Measurements from ENCODE around the gene EXOC3L1. TPM values are rescaled to one million over a fixed set of nuclear protein-coding genes. Genes with fewer than 3 reads are reported as not detected.
A peak's percentile ranks its signal among the peaks of the same experiment; 100 is the strongest.

EXOC3L1 gene
- total RNA-seq, 4 donors from 2014 or later = 1.2 to 10.9 (median 4.7) TPM

- H3K4me1 ChIP-seq = peaks cover 7 to 42% (median 13%) of the 10 kb centered on the region in 4 donors
- no peak for DNase-seq
- no peaks in the 10 kb centered on the region for H3K36me3 ChIP-seq
- H3K27me3 ChIP-seq = no peaks in the 10 kb centered on the region
- H3K9me3 ChIP-seq = no peaks in the 10 kb centered on the region
- no peak overlapping the region for H3K4me3 ChIP-seq
- TF ChIP-seq, protein P1, sequence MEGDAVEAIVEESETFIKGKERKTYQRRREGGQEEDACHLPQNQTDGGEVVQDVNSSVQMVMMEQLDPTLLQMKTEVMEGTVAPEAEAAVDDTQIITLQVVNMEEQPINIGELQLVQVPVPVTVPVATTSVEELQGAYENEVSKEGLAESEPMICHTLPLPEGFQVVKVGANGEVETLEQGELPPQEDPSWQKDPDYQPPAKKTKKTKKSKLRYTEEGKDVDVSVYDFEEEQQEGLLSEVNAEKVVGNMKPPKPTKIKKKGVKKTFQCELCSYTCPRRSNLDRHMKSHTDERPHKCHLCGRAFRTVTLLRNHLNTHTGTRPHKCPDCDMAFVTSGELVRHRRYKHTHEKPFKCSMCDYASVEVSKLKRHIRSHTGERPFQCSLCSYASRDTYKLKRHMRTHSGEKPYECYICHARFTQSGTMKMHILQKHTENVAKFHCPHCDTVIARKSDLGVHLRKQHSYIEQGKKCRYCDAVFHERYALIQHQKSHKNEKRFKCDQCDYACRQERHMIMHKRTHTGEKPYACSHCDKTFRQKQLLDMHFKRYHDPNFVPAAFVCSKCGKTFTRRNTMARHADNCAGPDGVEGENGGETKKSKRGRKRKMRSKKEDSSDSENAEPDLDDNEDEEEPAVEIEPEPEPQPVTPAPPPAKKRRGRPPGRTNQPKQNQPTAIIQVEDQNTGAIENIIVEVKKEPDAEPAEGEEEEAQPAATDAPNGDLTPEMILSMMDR (IDR thresholded peaks at IDR 0.05) = no peak
- TF ChIP-seq POLR2A (IDR thresholded peaks at IDR 0.05) = no peak
- H3K27ac ChIP-seq = peak overlapping the region in 2 of 4 donors; percentile 1 to 57
Measured at GRCh38 chr16:67157106-67157748, 32.7 kb downstream of the EXOC3L1 start.

GRCh38 chr16:67156143-67156844, 33.6 kb downstream of the EXOC3L1 start:
- H3K36me3 ChIP-seq = no peaks in the 10 kb centered on the region
- TF ChIP-seq POLR2A (IDR thresholded peaks at IDR 0.05) = no peak
- H3K9me3 ChIP-seq = no peaks in the 10 kb centered on the region
- peak in 2 of 3 donors; percentile 58 to 60 for DNase-seq
- no peak overlapping the region for H3K27ac ChIP-seq
- H3K27me3 ChIP-seq = no peaks in the 10 kb centered on the region
- H3K4me1 ChIP-seq = peaks cover 7 to 39% (median 13%) of the 10 kb centered on the region in 4 donors
- H3K4me3 ChIP-seq = no peak overlapping the region

DNA sequence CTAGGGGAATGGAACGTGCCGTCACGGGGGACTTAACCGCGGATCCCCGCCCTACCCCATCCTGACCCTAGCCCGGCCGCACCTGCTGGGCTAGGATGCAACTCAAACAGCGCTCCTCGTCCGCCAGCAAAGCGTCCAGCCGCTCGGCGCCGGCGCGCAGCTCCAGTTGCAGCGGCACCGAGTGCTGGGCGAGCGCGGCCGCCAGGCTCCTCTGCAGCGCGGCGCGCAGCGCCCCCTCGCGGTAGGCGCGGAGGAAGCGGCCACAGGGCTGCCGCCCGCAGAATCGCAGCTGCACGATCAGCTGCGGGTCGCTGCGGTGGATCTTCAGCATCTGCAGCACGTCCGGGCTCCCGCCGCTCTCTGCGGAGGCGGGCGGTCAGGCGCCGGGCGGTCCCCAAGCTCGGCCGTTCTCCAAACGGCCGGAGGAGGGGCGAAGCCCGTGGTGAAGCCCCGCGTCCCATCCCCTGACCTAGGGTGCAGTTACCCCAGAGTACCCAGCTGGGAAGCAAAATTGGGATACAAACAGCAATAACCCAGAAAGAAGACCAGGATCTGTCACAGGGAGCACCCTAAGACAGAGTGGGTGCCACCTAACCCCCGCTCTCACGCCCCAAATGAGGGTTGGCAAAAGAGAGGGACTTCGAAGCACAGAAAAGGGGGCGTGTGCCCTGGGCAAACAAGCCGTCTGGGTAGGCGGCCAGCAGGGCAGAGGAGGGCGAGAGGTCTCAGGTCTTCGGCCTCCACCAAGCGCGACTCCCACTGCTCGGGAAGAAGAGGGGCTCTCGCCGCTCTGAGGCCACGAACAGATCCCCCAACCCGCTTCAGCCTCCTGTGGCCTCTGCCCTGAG, 34.4 kb downstream of the EXOC3L1 start:
- no peaks in the 10 kb centered on the region for H3K9me3 ChIP-seq
- H3K27me3 ChIP-seq = no peaks in the 10 kb centered on the region
- peak overlapping the region in 3 of 4 donors; percentile 15 to 46 (median 29) for H3K4me3 ChIP-seq
- H3K4me1 ChIP-seq = peaks cover 7 to 43% (median 16%) of the 10 kb centered on the region in 4 donors
- no peak overlapping the region for H3K27ac ChIP-seq
- peak; percentile 55 to 88 (median 85) for DNase-seq
- H3K36me3 ChIP-seq = no peaks in the 10 kb centered on the region
- TF ChIP-seq, protein P1 (IDR thresholded peaks at IDR 0.05) = peak; percentile 96 to 99 (median 98)
- no peak for TF ChIP-seq POLR2A (IDR thresholded peaks at IDR 0.05)

DNA sequence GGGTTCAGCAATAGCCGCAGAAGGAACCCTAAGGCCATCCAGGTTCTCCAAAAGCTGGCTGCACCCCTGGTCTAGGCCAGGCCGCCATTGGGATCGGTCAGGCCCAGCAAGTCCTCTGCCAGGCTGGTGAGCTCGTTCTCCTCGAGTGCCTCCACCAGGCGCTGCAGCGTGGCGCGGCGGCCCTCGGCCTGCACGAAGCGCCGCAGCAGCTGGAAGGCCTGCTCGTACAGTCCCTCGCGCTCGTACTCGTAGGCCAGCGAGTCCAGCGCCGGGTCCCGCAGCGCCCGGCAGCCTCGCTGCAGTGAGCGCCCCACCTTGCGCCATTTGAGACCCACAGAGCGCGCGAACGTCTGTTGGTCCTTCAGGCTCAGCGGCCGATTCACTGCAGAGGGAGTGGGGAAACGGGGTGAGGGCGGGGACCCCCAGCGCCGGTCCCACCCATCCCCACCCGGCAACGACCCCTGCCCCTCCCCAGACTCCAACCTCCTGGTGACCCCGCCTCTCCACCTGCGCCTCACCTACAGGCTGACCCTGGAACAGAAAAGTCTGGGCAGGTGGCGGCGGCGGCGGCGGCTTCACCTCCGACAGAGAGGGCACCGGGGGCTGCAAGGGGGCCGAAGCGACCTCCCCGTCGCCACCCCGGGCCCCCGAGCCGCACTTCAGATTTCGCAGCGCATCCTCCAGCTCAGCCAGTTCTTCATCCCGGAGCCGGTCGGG, 35.2 kb downstream of the EXOC3L1 start:
- Histone ChIP-seq H3K27me3 (no peaks in the 10 kb centered on the region), H3K27ac (no peak overlapping the region), H3K9me3 (no peaks in the 10 kb centered on the region), H3K4me1 (peaks cover 7 to 51% (median 16%) of the 10 kb centered on the region in 4 donors), H3K4me3 (peak overlapping the region in 3 of 4 donors; percentile 15 to 46 (median 29)), H3K36me3 (no peaks in the 10 kb centered on the region)
- TF ChIP-seq, protein P1 (IDR thresholded peaks at IDR 0.05) = no peak
- TF ChIP-seq POLR2A (IDR thresholded peaks at IDR 0.05) = no peak
- no peak for DNase-seq

DNA sequence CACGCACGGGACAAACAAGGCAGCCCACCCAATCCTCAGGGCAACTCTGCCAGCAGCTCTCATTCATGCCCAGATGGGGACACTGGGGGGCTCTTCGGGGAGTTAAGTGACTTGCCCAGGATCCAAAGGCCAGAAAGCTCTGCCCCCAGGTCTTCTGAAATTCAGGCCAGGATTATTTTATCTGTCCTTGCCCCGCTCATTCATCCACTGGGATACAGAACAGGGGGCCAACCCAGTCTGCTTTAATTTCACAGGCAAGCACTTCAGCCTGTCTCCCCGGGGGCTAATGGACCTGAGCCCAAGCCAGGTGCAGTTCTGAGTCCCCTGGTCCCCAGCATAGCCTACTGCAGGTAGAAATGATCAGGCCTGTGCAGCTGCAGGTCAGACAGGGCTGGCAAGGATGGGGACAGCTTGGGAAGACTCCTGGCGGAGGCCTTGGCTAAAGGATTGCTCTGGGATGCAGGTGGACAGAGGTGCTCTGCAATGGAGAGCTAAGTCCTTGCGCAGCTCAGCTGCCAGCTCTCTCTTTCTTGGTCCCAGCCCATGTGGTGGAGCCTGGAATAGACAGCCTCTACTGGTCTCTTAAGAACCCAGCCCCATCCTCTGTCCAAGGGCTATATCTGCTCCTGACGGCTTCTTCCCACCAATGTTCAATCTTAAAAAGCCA, 38.4 kb downstream of the EXOC3L1 start:
- DNase-seq = no peak
- Histone ChIP-seq H3K27me3 (no peaks in the 10 kb centered on the region), H3K36me3 (peaks cover 0 to 13% (median 0%) of the 10 kb centered on the region in 3 donors), H3K27ac (peak overlapping the region in 3 of 4 donors; percentile 71 to 87 (median 73)), H3K4me3 (peak overlapping the region in 1 of 4 donors; percentile 57), H3K9me3 (no peaks in the 10 kb centered on the region), H3K4me1 (peaks cover 4 to 39% (median 12%) of the 10 kb centered on the region in 4 donors)
- TF ChIP-seq, protein P1 (IDR thresholded peaks at IDR 0.05) = no peak
- no peak for TF ChIP-seq POLR2A (IDR thresholded peaks at IDR 0.05)
